HCT116 (cell line): ENCODE measurements around the gene C1orf56. TPM values are rescaled to one million over a fixed set of nuclear protein-coding genes. Genes with fewer than 3 reads are reported as not detected.

Experiments used
- ATAC-seq: fragments of 200-7000 bp; cut with Tn5 transposase; 2 replicates; pipeline ENCODE4 v1.9.1; 2020; ENCODE audit warnings: mild to moderate bottlenecking, moderate library complexity
- BruUV-seq: library from RNA; stranded (reverse); fragments of 400-500 nt; replicated peaks from 2 replicates; lab custom pipeline; 2021; lab: Mats Ljungman, UMichigan
- CTCF ChIA-PET: fragments of 300-600 bp; sonication (Branson Sonifier 250); formaldehyde crosslinking; loops from one replicate; lab custom pipeline; 2021; ENCODE audit warnings: antibody characterized with exemption; lab: Charles Lee
- POLR2A ChIA-PET: fragments of 300-600, 350-600 bp; sonication (Branson Sonifier 250); formaldehyde crosslinking; loops from one replicate; lab custom pipeline; 2021; ENCODE audit warnings: antibody characterized with exemption; lab: Charles Lee
- RAD21 ChIA-PET, 2 experiments: fragments of 300-600 bp; sonication (Branson Sonifier 250); formaldehyde crosslinking; loops; one replicate each; lab custom pipeline; 2023; ENCODE audit warnings: low total read pairs in 2 of 2; ENCODE audit not compliant: uncharacterized antibody in 2 of 2, unreplicated experiment in 2 of 2, low non-redundant PET in 1 of 2; lab: Charles Lee
- DNase-seq: peaks from one replicate; pipeline ENCODE4 v3.0.0-alpha.2; 2010; ENCODE audit warnings: low read depth, low spot score
- H2AFZ ChIP-seq: fragments of 200-600 bp; shearing (Covaris generic), sonication (generic); 2 replicates; pipeline ENCODE4 v1.6.1; 2017; ENCODE audit warnings: low read depth, mixed run types, mixed read lengths, antibody characterized with exemption, low read length; ENCODE audit not compliant: poor library complexity, severe bottlenecking
- H3K27ac ChIP-seq: 2 replicates; pipeline ENCODE4 v1.5.1; 2012; ENCODE audit warnings: low read depth, low read length
- H3K27me3 ChIP-seq: fragments of 200-600 bp; sonication (generic); 2 replicates; pipeline ENCODE4 v1.6.1; 2016; ENCODE audit warnings: mixed run types, low read length, mixed read lengths; ENCODE audit not compliant: insufficient read depth
- H3K36me3 ChIP-seq, 2 experiments: fragments of 200-500 bp in 1 of 2; fragments of 200-600 bp in 1 of 2; sonication (Bioruptor generic) in 1 of 2; sonication (generic) in 1 of 2; 2 replicates each; pipeline versions ENCODE4 v1.5.1 to v1.6.1; 2014 to 2016; ENCODE audit warnings: low read length in 2 of 2, inconsistent platforms in 1 of 2, mixed read lengths in 1 of 2, mixed run types in 1 of 2; ENCODE audit not compliant: insufficient read depth in 2 of 2, control insufficient read depth in 1 of 2
- H3K4me1 ChIP-seq, 2 experiments: fragments of 200-600 bp in 1 of 2; sonication (generic) in 1 of 2; 2 replicates each; pipeline versions ENCODE4 v1.5.1 to v1.6.1; 2012 to 2017; ENCODE audit warnings: low read length in 2 of 2, inconsistent platforms in 1 of 2, mild to moderate bottlenecking in 1 of 2, mixed read lengths in 1 of 2, mixed run types in 1 of 2, moderate library complexity in 1 of 2; ENCODE audit not compliant: insufficient read depth in 2 of 2, control insufficient read depth in 1 of 2
- H3K4me2 ChIP-seq: fragments of 200-600 bp; sonication (generic); 2 replicates; pipeline ENCODE4 v1.6.1; 2017; ENCODE audit warnings: mixed run types, low read length, mixed read lengths
- H3K4me3 ChIP-seq, 2 experiments: fragments of 200-600 bp in 1 of 2; sonication (generic) in 1 of 2; replicated peaks in 1 of 2; 2 replicates each; pipeline ENCODE4 v1.5.1; 2011 to 2016; ENCODE audit warnings: low read length in 2 of 2, control low read depth in 1 of 2, low read depth in 1 of 2, mild to moderate bottlenecking in 1 of 2, mixed read lengths in 1 of 2, mixed run types in 1 of 2
- H3K79me2 ChIP-seq: fragments of 200-600 bp; sonication (generic); 2 replicates; pipeline ENCODE4 v1.6.1; 2017; ENCODE audit warnings: mild to moderate bottlenecking, mixed run types, low read length, moderate library complexity, mixed read lengths; ENCODE audit not compliant: insufficient read depth
- H3K9ac ChIP-seq: fragments of 200-600 bp; sonication (generic); 2 replicates; pipeline ENCODE4 v1.6.1; 2016; ENCODE audit warnings: low read length, mixed read lengths
- H3K9me2 ChIP-seq: fragments of 200-600 bp; sonication (generic), shearing (Covaris generic); 2 replicates; pipeline ENCODE4 v1.6.1; 2017; ENCODE audit warnings: mixed run types, mild to moderate bottlenecking, moderate library complexity; ENCODE audit not compliant: insufficient read depth
- H3K9me3 ChIP-seq, 2 experiments: fragments of 200-500 bp in 1 of 2; fragments of 200-600 bp in 1 of 2; sonication (Bioruptor generic) in 1 of 2; sonication (generic) in 1 of 2; 2 replicates each; pipeline ENCODE4 v1.6.1; 2014 to 2017; ENCODE audit warnings: low read length in 2 of 2, mixed read lengths in 2 of 2, inconsistent platforms in 1 of 2, low read depth in 1 of 2, mild to moderate bottlenecking in 1 of 2, mixed run types in 1 of 2, moderate library complexity in 1 of 2; ENCODE audit not compliant: control insufficient read depth in 1 of 2, insufficient read depth in 1 of 2
- H4K20me1 ChIP-seq: fragments of 200-600 bp; sonication (generic), shearing (Covaris generic); 2 replicates; pipeline ENCODE4 v1.6.1; 2017; ENCODE audit warnings: mixed run types, mild to moderate bottlenecking, moderate library complexity; ENCODE audit not compliant: insufficient read depth
- ATF3 ChIP-seq: IDR thresholded peaks from 2 replicates; pipeline ENCODE4 v1.6.1; 2012
- CBX3 ChIP-seq: IDR thresholded peaks from 2 replicates; pipeline ENCODE4 v1.6.1; 2012; ENCODE audit warnings: low read depth
- EGR1 ChIP-seq: IDR thresholded peaks from 2 replicates; pipeline ENCODE4 v1.6.1; 2012; ENCODE audit warnings: low read depth
- EZH2 ChIP-seq: fragments of 200-600 bp; sonication (generic); IDR thresholded peaks from 2 replicates; pipeline ENCODE4 v1.6.1; 2017; ENCODE audit warnings: antibody characterized with exemption, mixed run types
- EZH2phosphoT487 ChIP-seq: fragments of 200-600 bp; IDR thresholded peaks from 2 replicates; pipeline ENCODE4 v1.6.1; 2018; ENCODE audit warnings: antibody characterized with exemption, borderline replicate concordance
- FOSL1 ChIP-seq: IDR thresholded peaks from 2 replicates; pipeline ENCODE4 v1.6.1; 2012; ENCODE audit warnings: low read depth
- JUND ChIP-seq: IDR thresholded peaks from 2 replicates; pipeline ENCODE4 v1.6.1; 2012
- MAX ChIP-seq: IDR thresholded peaks from 2 replicates; pipeline ENCODE4 v1.6.1; 2012
- POLR2A ChIP-seq: IDR thresholded peaks from 2 replicates; pipeline ENCODE4 v1.7.0; 2011; ENCODE audit warnings: borderline replicate concordance; ENCODE audit not compliant: insufficient read depth, insufficient read length; ENCODE audit errors: extremely low read depth
- SIN3A ChIP-seq: IDR thresholded peaks from 2 replicates; pipeline ENCODE4 v1.6.1; 2012; ENCODE audit warnings: low read depth
- TCF7L2 ChIP-seq: IDR thresholded peaks from 2 replicates; pipeline ENCODE4 v1.7.0; 2011; ENCODE audit warnings: borderline replicate concordance, inconsistent platforms; ENCODE audit not compliant: insufficient read depth, insufficient read length; ENCODE audit errors: extremely low read depth
- ZBTB33 ChIP-seq: IDR thresholded peaks from 2 replicates; pipeline ENCODE4 v1.6.1; 2011; ENCODE audit warnings: mild to moderate bottlenecking, low read length, moderate library complexity; ENCODE audit not compliant: insufficient replicate concordance; ENCODE audit errors: extremely low read depth
- ZNF274 ChIP-seq: fragments of 200-500 bp; sonication (Bioruptor generic); IDR thresholded peaks from 2 replicates; pipeline ENCODE4 v1.6.1; 2014; ENCODE audit warnings: mild to moderate bottlenecking, low read depth, low read length, inconsistent platforms
- intact Hi-C: fragments of 100-400 bp; cut with micrococcal nuclease; formaldehyde crosslinking; loops from 2 replicates; pipeline ENCODE4 v1.10.0; 2022
- total RNA-seq: library from RNA; stranded (reverse); gene quantifications from one replicate; pipeline ENCODE4 v1.2.1, GENCODE V29; 2021; ENCODE audit not compliant: unreplicated experiment

The C1orf56 gene
- total RNA-seq, 1 experiment from 2014 or later, result not detected

- Histone ChIP-seq H3K9me2 (no peaks in the 10 kb centered on the region), H3K4me1 (peaks cover 5% of the 10 kb centered on the region in 2 experiments; a peak in 3 of 4 replicates), H3K4me3 (no peak overlapping the region), H3K36me3 (peaks cover 5 to 15% of the 10 kb centered on the region in 2 experiments; a peak in 3 of 4 replicates), H2AFZ (no peak overlapping the region), H3K9ac (no peak overlapping the region), H3K4me2 (no peak overlapping the region), H3K27me3 (no peaks in the 10 kb centered on the region), H4K20me1 (no peaks in the 10 kb centered on the region), H3K27ac (no peak overlapping the region), H3K79me2 (no peaks in the 10 kb centered on the region), H3K9me3 (no peaks in the 10 kb centered on the region)
- TF ChIP-seq EZH2 (no peak), POLR2A (no peak), ATF3 (no peak), SIN3A (no peak), CBX3 (no peak), MAX (no peak), EGR1 (no peak), FOSL1 (no peak), ZNF274 (no peak), EZH2phosphoT487 (no peak), JUND (no peak), TCF7L2 (no peak)
- BruUV-seq, result TSS peak; percentile 41
- POLR2A ChIA-PET, result no interaction called here
- CTCF ChIA-PET, result no interaction called here
- RAD21 ChIA-PET, result no interaction called here
- intact Hi-C loops, result no loop called here
- DNase-seq, result no peak
- no peak for ATAC-seq
These were observed 12.4 kb upstream of the C1orf56 start for GRCh38 chr1:151035167-151035566.

- H3K79me2 ChIP-seq, result no peaks in the 10 kb centered on the region
- peaks cover 5% of the 10 kb centered on the region in 2 experiments; a peak in 3 of 4 replicates for H3K4me1 ChIP-seq
- H2AFZ ChIP-seq, result no peak within 1 kb of the TSS
- TF ChIP-seq ZBTB33 (no peak), EGR1 (peak; percentile 34; the same call in 1 of the 2 replicates)
- intact Hi-C loops, result no loop called here
- H3K27ac ChIP-seq, result no peak within 1 kb of the TSS
- DNase-seq (no peak), ATAC-seq (peak; percentile 57; the same call in 1 of the 2 replicates)
- ChIA-PET POLR2A (no interaction called here), RAD21 (no interaction called here), CTCF (no interaction called here)
- no peak within 1 kb of the TSS for H3K4me3 ChIP-seq
- H3K9me3 ChIP-seq, result no peaks in the 10 kb centered on the region
- H3K27me3 ChIP-seq, result no peaks in the 10 kb centered on the region
- no TSS peak for BruUV-seq
- no peak within 1 kb of the TSS for H3K9ac ChIP-seq
- peak within 1 kb of the TSS; percentile 25; the same call in 1 of the 2 replicates for H3K4me2 ChIP-seq
- peaks cover 5 to 11% of the 10 kb centered on the region in 2 experiments; a peak in 3 of 4 replicates for H3K36me3 ChIP-seq
- H4K20me1 ChIP-seq, result no peaks in the 10 kb centered on the region
- H3K9me2 ChIP-seq, result no peaks in the 10 kb centered on the region
These were observed 11.2 kb upstream of the C1orf56 start, which contains the start of gene BNIPL for GRCh38 chr1:151036356-151036755. TSS of gene BNIPL (plus strand) at chr1:151036586. CDS start at chr1:151036726, 140 bp downstream.
